Measurements from ENCODE around the gene SKP1. TPM values are rescaled to one million over a fixed set of nuclear protein-coding genes. Genes with fewer than 3 reads are reported as not detected.

SKP1 gene
- total and polyA plus RNA-seq, 4 donors, result 129 to 407 (median 253) TPM

GRCh38 chr5:134131578-134132350, 45.0 kb downstream of the SKP1 start:
- no peak overlapping the region for H3K27ac ChIP-seq (ENCODE audit: low read depth in 1 of 2, low read length in 2 of 2)
- no peak overlapping the region for H3K9ac ChIP-seq (ENCODE audit: low read depth in 1 of 2, low read length in 2 of 2)
- H3K27me3 ChIP-seq (ENCODE audit: control insufficient read depth in 4 of 4, insufficient read depth in 4 of 4, low read length in 3 of 4), result no peaks in the 10 kb centered on the region
- 93% methylated on average over 7 of the region's 7 CpGs for WGBS
- peaks cover 0 to 10% (median under 1%) of the 10 kb centered on the region in 4 donors for H3K36me3 ChIP-seq (ENCODE audit: control insufficient read depth in 4 of 4, insufficient read depth in 3 of 4, low read depth in 1 of 4, low read length in 3 of 4)
- no peak for DNase-seq (ENCODE audit: low spot score)
- no peak overlapping the region for H3K4me3 ChIP-seq (ENCODE audit: low read depth in 1 of 3, low read length in 3 of 3)
- no peak for TF ChIP-seq YY1 (IDR thresholded peaks at IDR 0.05)
- TF ChIP-seq JUND (IDR thresholded peaks at IDR 0.05), result no peak
- TF ChIP-seq RAD21 (IDR thresholded peaks at IDR 0.05), result no peak
- no peak for TF ChIP-seq FOXA2 (IDR thresholded peaks at IDR 0.05)
- TF ChIP-seq FOXA1 (IDR thresholded peaks at IDR 0.05), result no peak
- no peak for TF ChIP-seq ZBTB33 (IDR thresholded peaks at IDR 0.05)
- TF ChIP-seq MAX (IDR thresholded peaks at IDR 0.05), result no peak
- TF ChIP-seq NR2F2 (IDR thresholded peaks at IDR 0.05), result no peak
- peaks cover 0 to 4% (median under 1%) of the 10 kb centered on the region in 4 donors for H3K4me1 ChIP-seq (ENCODE audit: control insufficient read depth in 4 of 4, insufficient read depth in 4 of 4, low read length in 3 of 4)
- no peaks in the 10 kb centered on the region for H3K9me3 ChIP-seq (ENCODE audit: control insufficient read depth in 4 of 4, low read length in 3 of 4)

GRCh38 chr5:134131165-134131564, 45.6 kb downstream of the SKP1 start:
- Histone ChIP-seq H3K4me1 (ENCODE audit: control insufficient read depth in 4 of 4, insufficient read depth in 4 of 4, low read length in 3 of 4) (peaks cover 0 to 4% (median 1%) of the 10 kb centered on the region in 4 donors), H3K4me3 (ENCODE audit: low read depth in 1 of 3, low read length in 3 of 3) (no peak overlapping the region), H3K36me3 (ENCODE audit: control insufficient read depth in 4 of 4, insufficient read depth in 3 of 4, low read depth in 1 of 4, low read length in 3 of 4) (peaks cover 0 to 10% (median under 1%) of the 10 kb centered on the region in 4 donors), H3K27ac (ENCODE audit: low read depth in 1 of 2, low read length in 2 of 2) (no peak overlapping the region), H3K9ac (ENCODE audit: low read depth in 1 of 2, low read length in 2 of 2) (no peak overlapping the region), H3K9me3 (ENCODE audit: control insufficient read depth in 4 of 4, low read length in 3 of 4) (no peaks in the 10 kb centered on the region), H3K27me3 (ENCODE audit: control insufficient read depth in 4 of 4, insufficient read depth in 4 of 4, low read length in 3 of 4) (no peaks in the 10 kb centered on the region)
- DNase-seq (ENCODE audit: low spot score), result no peak
- 86% methylated on average over 3 of the region's 3 CpGs for WGBS
- TF ChIP-seq HNF4A (conservative IDR thresholded peaks at IDR 0.05) (no peak), HNF4G (IDR thresholded peaks at IDR 0.05) (no peak), EGR1 (IDR thresholded peaks at IDR 0.05; ENCODE audit: low read depth in 2 of 2) (no peak), GABPA (IDR thresholded peaks at IDR 0.05 in 1 of 2, conservative IDR thresholded peaks at IDR 0.05 in 1 of 2) (no peak), NR2F2 (IDR thresholded peaks at IDR 0.05) (no peak), RAD21 (IDR thresholded peaks at IDR 0.05) (no peak), SP1 (IDR thresholded peaks at IDR 0.05) (no peak), CTCF (IDR thresholded peaks at IDR 0.05; ENCODE audit: low read depth, low read length, missing input control) (no peak), TAF1 (conservative IDR thresholded peaks at IDR 0.05) (no peak), REST (IDR thresholded peaks at IDR 0.05) (no peak), YY1 (IDR thresholded peaks at IDR 0.05) (no peak), ATF3 (IDR thresholded peaks at IDR 0.05) (no peak), FOXA1 (IDR thresholded peaks at IDR 0.05) (no peak), RXRA (IDR thresholded peaks at IDR 0.05) (no peak)

Data from liver (tissue), 9 donors.